Thyroid gland (tissue), 4 donors: ENCODE measurements around the gene CACNB3. TPM values are rescaled to one million over a fixed set of nuclear protein-coding genes. Genes with fewer than 3 reads are reported as not detected.
"Not testable (repeated sequence)": the region's sequence is repeated elsewhere in the genome, so short reads cannot be mapped to it uniquely, and the experiment has no call there.

Experiments
- DNase-seq, 2 donors: peaks; one replicate each; pipeline ENCODE4 v3.0.0-alpha.2; 2019
- H3K27ac ChIP-seq, 3 donors: fragments of 200-600 bp; sonication (generic); 1 replicate in 2 of 3; 2 replicates in 1 of 3; pipeline ENCODE4 v1.5.1; 2016 to 2019; ENCODE audit warnings: mild to moderate bottlenecking in 1 of 3, moderate library complexity in 1 of 3
- H3K27me3 ChIP-seq: fragments of 200-600 bp; sonication (generic); one replicate; pipeline ENCODE4 v1.5.1; 2019
- H3K36me3 ChIP-seq, 2 donors: fragments of 200-600 bp; sonication (generic); one replicate each; pipeline ENCODE4 v1.5.1; 2016 to 2019
- H3K4me1 ChIP-seq, 2 donors: fragments of 200-600 bp; sonication (generic); one replicate each; pipeline ENCODE4 v1.5.1; 2017 to 2019
- H3K4me3 ChIP-seq, 3 donors: fragments of 200-600 bp; sonication (generic); replicated peaks in 1 of 3; 1 replicate in 2 of 3; 2 replicates in 1 of 3; pipeline ENCODE4 v1.5.1; 2016; ENCODE audit warnings: mild to moderate bottlenecking in 1 of 3
- H3K9me3 ChIP-seq: fragments of 200-600 bp; sonication (generic); one replicate; pipeline ENCODE4 v1.5.1; 2017
- POLR2A ChIP-seq, 2 donors: fragments of 450-650 bp; IDR thresholded peaks; one replicate each; pipeline ENCODE4 v1.6.1; 2017; ENCODE audit warnings: antibody characterized with exemption in 2 of 2, mild to moderate bottlenecking in 2 of 2, moderate library complexity in 1 of 2
- WGBS, 2 donors: methylation state at CpG; one replicate each; pipeline ENCODE4 v1.1.5; 2017; 5-methylcytosine and 5-hydroxymethylcytosine counted together
- intact Hi-C: fragments of 100-400 bp; cut with DNase I; formaldehyde crosslinking; loops from one replicate; pipeline ENCODE4 v1.15.1; 2023
- microRNA-seq: library from miRNA; unstranded; fragments of <30 nt; microRNA quantifications from one replicate; pipeline ENCODE4, GENCODE V29; 2016
- small RNA-seq: library from RNA; depleted of rRNA; stranded (forward); fragments of <200 nt; gene quantifications from one replicate; pipeline ENCODE3, GENCODE V24; 2016
- total RNA-seq, 4 donors: library from RNA; depleted of rRNA; stranded (reverse); fragments of >200 nt; gene quantifications; one replicate each; pipeline ENCODE4 v1.2.3, GENCODE V29; 2016
- TF ChIP-seq, protein P1 (sequence below), 6 experiments: fragments of 200-600 bp in 3 of 6; fragments of 450-650 bp in 3 of 6; sonication (generic) in 3 of 6; IDR thresholded peaks; one replicate each; pipeline ENCODE4 v1.5.1; 2016 to 2019; ENCODE audit warnings: antibody characterized with exemption in 6 of 6, mild to moderate bottlenecking in 2 of 6, inconsistent platforms in 1 of 6, moderate library complexity in 1 of 6

CACNB3 gene
- total RNA-seq, 4 donors from 2014 or later, result 7.1 to 16.4 (median 13.1) TPM

DNA sequence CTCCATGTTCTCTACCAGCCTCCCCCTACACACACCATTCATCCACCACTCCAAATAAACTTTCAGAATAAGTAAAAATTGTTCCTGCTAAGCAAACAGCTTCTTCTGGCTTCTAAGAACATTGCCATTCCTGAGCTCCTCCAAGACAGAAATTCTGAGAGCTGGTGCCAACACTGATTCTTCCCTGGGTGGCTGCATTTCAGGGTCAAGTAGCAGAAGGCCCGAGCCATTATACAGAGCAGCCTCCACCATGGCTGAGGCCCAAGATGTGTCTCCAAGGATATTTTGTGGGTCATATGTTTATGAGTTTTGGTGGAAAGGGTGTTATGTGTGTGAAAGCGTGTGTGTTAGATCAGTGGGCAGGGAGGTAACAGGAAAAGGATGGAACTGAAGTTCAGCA is 50.9 kb downstream of the CACNB3 start:
- DNase-seq, result peak; percentile 84 to 86
- no peaks in the 10 kb centered on the region for H3K9me3 ChIP-seq
- intact Hi-C loops, result no loop called here
- peaks cover 44 to 60% of the 10 kb centered on the region in 2 donors for H3K4me1 ChIP-seq
- peak in 1 of 2 donors; percentile 10 for TF ChIP-seq POLR2A (IDR thresholded peaks at IDR 0.05)
- TF ChIP-seq, protein P1, sequence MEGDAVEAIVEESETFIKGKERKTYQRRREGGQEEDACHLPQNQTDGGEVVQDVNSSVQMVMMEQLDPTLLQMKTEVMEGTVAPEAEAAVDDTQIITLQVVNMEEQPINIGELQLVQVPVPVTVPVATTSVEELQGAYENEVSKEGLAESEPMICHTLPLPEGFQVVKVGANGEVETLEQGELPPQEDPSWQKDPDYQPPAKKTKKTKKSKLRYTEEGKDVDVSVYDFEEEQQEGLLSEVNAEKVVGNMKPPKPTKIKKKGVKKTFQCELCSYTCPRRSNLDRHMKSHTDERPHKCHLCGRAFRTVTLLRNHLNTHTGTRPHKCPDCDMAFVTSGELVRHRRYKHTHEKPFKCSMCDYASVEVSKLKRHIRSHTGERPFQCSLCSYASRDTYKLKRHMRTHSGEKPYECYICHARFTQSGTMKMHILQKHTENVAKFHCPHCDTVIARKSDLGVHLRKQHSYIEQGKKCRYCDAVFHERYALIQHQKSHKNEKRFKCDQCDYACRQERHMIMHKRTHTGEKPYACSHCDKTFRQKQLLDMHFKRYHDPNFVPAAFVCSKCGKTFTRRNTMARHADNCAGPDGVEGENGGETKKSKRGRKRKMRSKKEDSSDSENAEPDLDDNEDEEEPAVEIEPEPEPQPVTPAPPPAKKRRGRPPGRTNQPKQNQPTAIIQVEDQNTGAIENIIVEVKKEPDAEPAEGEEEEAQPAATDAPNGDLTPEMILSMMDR (IDR thresholded peaks at IDR 0.05), result no peak
- no peak overlapping the region for H3K4me3 ChIP-seq
- no peaks in the 10 kb centered on the region for H3K27me3 ChIP-seq
- 35 to 37% methylated on average over 2 of the region's 2 CpGs for WGBS, 2 donors
- peak overlapping the region; percentile 76 to 81 (median 76) for H3K27ac ChIP-seq
- H3K36me3 ChIP-seq, result no peaks in the 10 kb centered on the region

DNA sequence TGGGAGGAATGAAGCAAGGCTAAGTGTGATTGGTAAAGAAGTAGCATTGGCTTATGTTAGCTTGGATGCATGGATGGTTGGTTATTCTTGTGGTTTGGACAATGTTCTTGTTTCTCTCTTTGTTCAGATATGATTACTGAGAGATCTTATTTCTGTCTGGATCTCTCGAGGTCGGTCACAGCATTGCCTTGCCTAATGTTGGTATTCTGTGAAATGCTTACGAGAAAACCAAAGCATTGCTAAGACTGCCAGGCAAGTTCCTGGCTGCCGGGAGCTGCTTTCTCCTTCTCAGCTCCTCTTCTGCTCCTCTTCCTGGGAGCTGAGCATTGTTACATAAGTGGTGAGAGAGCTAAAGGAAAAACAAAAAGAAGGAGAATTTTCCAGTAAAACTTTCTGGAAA is 54.8 kb downstream of the CACNB3 start:
- Histone ChIP-seq H3K4me3 (no peak overlapping the region), H3K36me3 (no peaks in the 10 kb centered on the region), H3K9me3 (no peaks in the 10 kb centered on the region), H3K27me3 (no peaks in the 10 kb centered on the region), H3K27ac (peak overlapping the region in 1 of 3 donors; percentile 17), H3K4me1 (peaks cover 25 to 31% of the 10 kb centered on the region in 2 donors)
- intact Hi-C loops, result no loop called here
- no peak for TF ChIP-seq POLR2A (IDR thresholded peaks at IDR 0.05)
- no peak for DNase-seq
- 33 to 52% methylated on average over 4 of the region's 4 CpGs for WGBS, 2 donors

- H3K9me3 ChIP-seq, H3K27me3 ChIP-seq, intact Hi-C loops, H3K4me3 ChIP-seq, H3K36me3 ChIP-seq: not testable (repeated sequence)
- peak overlapping the region in 1 of 3 donors; percentile 17 for H3K27ac ChIP-seq
- DNase-seq, result peak; percentile 22 to 41
- H3K4me1 ChIP-seq, result peaks cover 21 to 27% of the 10 kb centered on the region in 2 donors
- 76 to 78% methylated on average over 8 of the region's 8 CpGs for WGBS, 2 donors
Measured at GRCh38 chr12:48873534-48873933, 55.2 kb downstream of the CACNB3 start.

DNA sequence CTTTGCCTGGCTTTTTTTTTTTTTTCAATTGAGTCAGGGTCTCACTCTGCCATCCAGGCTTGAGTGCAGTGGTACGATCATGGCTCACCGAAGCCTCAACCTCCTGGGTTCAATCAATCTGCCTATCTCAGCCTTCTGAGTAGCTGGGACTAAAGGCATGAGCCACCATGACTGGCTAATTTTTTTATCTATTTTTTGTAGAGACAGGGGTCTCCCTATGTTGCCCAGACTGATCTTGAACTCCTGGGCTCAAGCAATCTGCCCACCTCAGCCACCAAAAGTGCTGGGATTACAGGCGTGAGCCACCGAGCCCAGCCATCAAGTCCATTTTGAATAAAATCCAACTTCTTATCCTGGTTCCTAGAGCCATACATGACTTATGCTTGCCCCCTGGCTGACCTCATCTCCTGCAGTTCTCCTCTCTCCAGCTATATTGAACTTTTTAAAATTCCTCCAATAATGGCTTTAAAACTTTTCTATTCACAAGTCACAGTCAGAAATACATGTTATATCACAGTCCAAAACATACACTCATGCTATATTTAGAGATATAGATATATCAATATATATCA is 57.7 kb downstream of the CACNB3 start:
- intact Hi-C loops, result no loop called here
- H3K4me3 ChIP-seq, result no peak overlapping the region
- TF ChIP-seq POLR2A (IDR thresholded peaks at IDR 0.05), result no peak
- TF ChIP-seq, protein P1 (IDR thresholded peaks at IDR 0.05), result no peak
- H3K4me1 ChIP-seq, result peaks cover 8 to 16% of the 10 kb centered on the region in 2 donors
- H3K36me3 ChIP-seq, result no peaks in the 10 kb centered on the region
- no peak for DNase-seq
- 75 to 92% methylated on average over 4 of the region's 4 CpGs for WGBS, 2 donors
- H3K27me3 ChIP-seq, result no peaks in the 10 kb centered on the region
- H3K27ac ChIP-seq, result no peak overlapping the region
- no peaks in the 10 kb centered on the region for H3K9me3 ChIP-seq

Small RNA genes within 50 kb of the gene (microRNA-seq; reads per million reads assigned to microRNA genes)
- gene MIR4701, result not detected

Small RNA genes within 50 kb of the gene (small RNA-seq; reads per million reads assigned to genes)
- gene MIR4701 (not detected), gene RF00019 (not detected)

Other genes starting within 250 kb of the CACNB3 start
- not detected for gene LALBA, start 248.4 kb upstream of the CACNB3 start, total RNA-seq
- 10 to 100 TPM; 31.8 to 64.7 (median 45.4) TPM for gene KANSL2, start 136.3 kb upstream of the CACNB3 start, total RNA-seq
- 10 to 100 TPM; 24.0 to 43.1 (median 40.6) TPM for gene CCNT1, start 101.8 kb upstream of the CACNB3 start, total RNA-seq
- gene ADCY6, start 29.4 kb upstream of the CACNB3 start, total RNA-seq, result 10 to 100 TPM; 23.6 to 45.5 (median 30.3) TPM
- gene DDX23, start 33.7 kb downstream of the CACNB3 start, total RNA-seq, result 10 to 100 TPM; 59.4 to 88.2 (median 70.9) TPM
- 1 to 10 TPM in 3 of 4 donors, under 1 TPM in 1; 0.68 to 3.0 (median 1.6) TPM for gene RND1, start 47.4 kb downstream of the CACNB3 start, total RNA-seq
- 10 to 100 TPM in 3 of 4 donors, 1 to 10 TPM in 1; 9.0 to 20.1 (median 16.5) TPM for gene FKBP11, start 107.0 kb downstream of the CACNB3 start, total RNA-seq
- gene ARF3, start 139.0 kb downstream of the CACNB3 start, total RNA-seq, result 100 to 1,000 TPM in 3 of 4 donors, 10 to 100 TPM in 1; 92.7 to 177 (median 136) TPM
- gene WNT10B, start 153.2 kb downstream of the CACNB3 start, total RNA-seq, result 1 to 10 TPM in 1 of 4 donors, under 1 TPM in 2, not detected in 1; 0.54 to 1.7 (median 0.59) TPM
- not detected for gene WNT1, start 159.8 kb downstream of the CACNB3 start, total RNA-seq
- gene DDN, start 180.9 kb downstream of the CACNB3 start, total RNA-seq, result under 1 TPM in 2 of 4 donors, not detected in 2; 0.11 to 0.13 TPM
- gene PRKAG1, start 200.3 kb downstream of the CACNB3 start, total RNA-seq, result 10 to 100 TPM; 50.3 to 68.1 (median 59.9) TPM
- 100 to 1,000 TPM in 1 of 4 donors, 10 to 100 TPM in 3; 42.5 to 107 (median 71.6) TPM for gene KMT2D, start 242.3 kb downstream of the CACNB3 start, total RNA-seq